ENCODE results near the gene NHLRC4.

GRCh38 chr16:522320-523096 lies 44.3 kb upstream of the NHLRC4 start:
- no peak for TF ChIP-seq SP2 (tag by site-specific recombination; IDR thresholded peaks at IDR 0.05)
- no peak for TF ChIP-seq MEIS1 (CRISPR knock-in tag; IDR thresholded peaks at IDR 0.05; ENCODE audit: borderline replicate concordance)
- TF ChIP-seq ZNF561 (tag by site-specific recombination; IDR thresholded peaks at IDR 0.05; ENCODE audit: borderline replicate concordance): no peak
- TF ChIP-seq, protein P1, sequence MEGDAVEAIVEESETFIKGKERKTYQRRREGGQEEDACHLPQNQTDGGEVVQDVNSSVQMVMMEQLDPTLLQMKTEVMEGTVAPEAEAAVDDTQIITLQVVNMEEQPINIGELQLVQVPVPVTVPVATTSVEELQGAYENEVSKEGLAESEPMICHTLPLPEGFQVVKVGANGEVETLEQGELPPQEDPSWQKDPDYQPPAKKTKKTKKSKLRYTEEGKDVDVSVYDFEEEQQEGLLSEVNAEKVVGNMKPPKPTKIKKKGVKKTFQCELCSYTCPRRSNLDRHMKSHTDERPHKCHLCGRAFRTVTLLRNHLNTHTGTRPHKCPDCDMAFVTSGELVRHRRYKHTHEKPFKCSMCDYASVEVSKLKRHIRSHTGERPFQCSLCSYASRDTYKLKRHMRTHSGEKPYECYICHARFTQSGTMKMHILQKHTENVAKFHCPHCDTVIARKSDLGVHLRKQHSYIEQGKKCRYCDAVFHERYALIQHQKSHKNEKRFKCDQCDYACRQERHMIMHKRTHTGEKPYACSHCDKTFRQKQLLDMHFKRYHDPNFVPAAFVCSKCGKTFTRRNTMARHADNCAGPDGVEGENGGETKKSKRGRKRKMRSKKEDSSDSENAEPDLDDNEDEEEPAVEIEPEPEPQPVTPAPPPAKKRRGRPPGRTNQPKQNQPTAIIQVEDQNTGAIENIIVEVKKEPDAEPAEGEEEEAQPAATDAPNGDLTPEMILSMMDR (tag by site-specific recombination; IDR thresholded peaks at IDR 0.05): no peak
- TF ChIP-seq, protein P2, sequence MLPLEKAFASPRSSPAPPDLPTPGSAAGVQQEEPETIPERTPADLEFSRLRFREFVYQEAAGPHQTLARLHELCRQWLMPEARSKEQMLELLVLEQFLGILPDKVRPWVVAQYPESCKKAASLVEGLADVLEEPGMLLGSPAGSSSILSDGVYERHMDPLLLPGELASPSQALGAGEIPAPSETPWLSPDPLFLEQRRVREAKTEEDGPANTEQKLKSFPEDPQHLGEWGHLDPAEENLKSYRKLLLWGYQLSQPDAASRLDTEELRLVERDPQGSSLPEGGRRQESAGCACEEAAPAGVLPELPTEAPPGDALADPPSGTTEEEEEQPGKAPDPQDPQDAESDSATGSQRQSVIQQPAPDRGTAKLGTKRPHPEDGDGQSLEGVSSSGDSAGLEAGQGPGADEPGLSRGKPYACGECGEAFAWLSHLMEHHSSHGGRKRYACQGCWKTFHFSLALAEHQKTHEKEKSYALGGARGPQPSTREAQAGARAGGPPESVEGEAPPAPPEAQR (tag by site-specific recombination; IDR thresholded peaks at IDR 0.05): no peak
- TF ChIP-seq ZFP37 (tag by site-specific recombination; IDR thresholded peaks at IDR 0.05): no peak

Data from HEK293 (cell line).